Stimulated activated CD8-positive, alpha-beta memory T cell treated with anti-CD3 and anti-CD28 coated beads, Interleukin-2, amount 100 ng/mL, for 1 hour (primary cell): ENCODE results near the gene UTP14A.

Source experiments
- DNase-seq, 2 donors: peaks; one replicate each; pipeline ENCODE4 v3.0.0-alpha.2; 2020; ENCODE audit warnings: low read depth in 2 of 2

Gene UTP14A

DNA sequence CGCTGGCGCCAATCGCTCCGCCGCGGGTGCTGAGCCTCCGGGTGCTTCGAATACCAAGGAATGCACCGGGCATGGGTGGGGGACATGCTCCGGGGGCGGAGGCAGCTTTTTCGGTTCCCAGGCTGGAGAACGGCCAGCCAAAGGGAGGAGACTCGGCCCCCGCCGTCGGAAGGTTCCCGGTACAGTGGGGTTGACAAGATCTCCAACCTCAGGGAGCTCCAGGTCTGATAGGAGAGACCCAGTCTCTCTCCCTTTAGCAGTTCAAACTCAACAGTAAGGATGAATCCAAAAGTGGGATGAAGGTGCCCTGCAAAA, 47.3 kb downstream of the UTP14A start:
- DNase-seq: no peak

DNA sequence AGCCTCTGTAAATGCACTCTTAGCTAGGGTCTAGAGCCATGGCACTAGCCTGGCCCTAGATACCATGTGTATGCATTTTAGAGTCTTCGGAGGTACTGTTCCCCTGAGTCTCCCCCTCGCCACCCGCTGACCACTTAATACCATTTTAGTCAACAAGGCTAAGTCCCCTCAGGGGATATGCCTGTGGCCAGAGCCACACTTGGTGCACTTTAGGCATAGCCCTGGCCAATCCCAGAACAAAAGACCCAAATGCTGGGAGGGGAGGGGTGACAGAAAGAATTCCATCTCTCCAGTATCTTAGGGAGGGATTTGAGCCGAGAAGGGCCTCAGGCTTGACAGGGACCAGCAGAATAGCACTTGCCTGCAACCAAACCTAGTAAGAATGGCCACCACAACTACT, 47.9 kb downstream of the UTP14A start:
- DNase-seq: no peak

DNA sequence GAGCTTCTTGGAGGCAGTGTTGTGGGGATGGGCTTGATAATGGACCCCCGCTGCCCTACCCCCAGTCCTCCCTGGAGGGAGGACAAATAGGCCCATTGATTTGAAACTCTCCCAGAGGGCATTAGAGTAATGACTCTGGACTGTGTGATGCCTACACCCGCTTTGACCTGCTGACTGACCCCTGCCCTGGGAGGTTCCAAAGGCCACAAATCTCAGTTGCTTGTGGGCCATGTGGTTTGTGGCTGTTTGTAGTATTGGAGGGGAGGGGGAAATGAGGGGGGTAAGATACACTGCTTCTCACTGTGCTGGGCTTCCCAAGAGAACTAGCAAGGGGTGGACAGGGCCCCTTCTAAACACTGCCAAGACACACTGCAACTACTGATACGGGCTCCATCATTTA, 48.8 kb downstream of the UTP14A start:
- DNase-seq: no peak

DNA sequence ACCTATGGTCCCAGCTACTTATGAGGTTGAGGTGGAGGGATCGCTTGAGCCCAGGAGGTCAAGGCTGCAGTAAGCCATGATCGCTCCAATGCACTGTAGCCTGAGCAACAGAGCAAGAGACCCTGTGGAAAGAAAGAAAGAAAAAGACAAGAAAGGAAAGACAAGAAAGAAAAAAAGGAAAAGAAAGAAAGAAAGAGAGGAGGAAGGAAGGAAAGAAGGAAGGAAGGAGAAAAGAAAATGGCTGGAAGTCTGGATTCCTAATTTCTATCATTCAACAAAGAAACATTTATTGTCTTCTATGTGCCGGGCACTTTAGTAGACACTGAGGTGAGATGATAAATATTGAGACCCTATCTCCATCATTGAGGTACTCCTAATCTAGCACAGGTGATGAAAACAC, 49.7 kb downstream of the UTP14A start:
- DNase-seq: no peak

DNA sequence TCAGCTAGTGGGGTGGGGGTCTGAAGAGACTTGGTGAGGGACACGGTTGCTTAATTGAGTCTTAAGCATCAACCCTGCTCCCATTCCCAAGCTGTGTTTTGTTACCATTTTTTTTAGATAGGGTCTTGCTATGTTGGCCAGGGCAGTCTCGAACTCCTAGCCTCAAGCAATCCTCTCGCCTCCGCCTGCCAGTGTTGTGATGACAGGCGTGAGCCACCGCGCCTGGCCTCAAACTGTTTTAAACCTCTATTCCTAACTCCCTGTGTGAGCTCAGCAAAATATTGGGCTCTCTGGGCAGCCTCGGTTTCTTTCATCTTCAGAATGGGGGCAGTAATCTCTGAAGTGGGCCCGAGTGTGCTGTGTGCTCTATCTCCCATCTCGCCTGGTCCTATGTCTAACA, 50.2 kb downstream of the UTP14A start:
- DNase-seq: no peak

DNA sequence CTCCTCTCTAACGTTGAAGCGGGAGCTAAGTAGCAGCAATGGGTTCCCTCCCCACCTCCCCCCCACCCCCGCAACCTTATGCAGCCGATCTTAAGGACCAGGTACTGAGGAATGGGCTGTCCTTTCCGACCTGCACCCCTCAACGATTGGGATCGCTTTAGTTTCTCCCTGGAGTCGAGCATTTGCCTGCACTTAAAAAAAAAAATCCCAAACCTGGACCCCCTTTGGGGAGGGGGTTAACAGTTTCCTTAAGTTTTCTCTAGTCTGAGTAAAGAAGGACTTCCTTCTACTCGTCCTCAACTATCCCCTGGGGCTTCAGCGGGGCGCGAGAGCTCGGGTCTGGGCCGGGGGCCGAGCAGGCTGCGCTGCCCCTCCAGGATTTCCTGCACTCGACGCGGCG, 50.8 kb downstream of the UTP14A start:
- DNase-seq: no peak

DNA sequence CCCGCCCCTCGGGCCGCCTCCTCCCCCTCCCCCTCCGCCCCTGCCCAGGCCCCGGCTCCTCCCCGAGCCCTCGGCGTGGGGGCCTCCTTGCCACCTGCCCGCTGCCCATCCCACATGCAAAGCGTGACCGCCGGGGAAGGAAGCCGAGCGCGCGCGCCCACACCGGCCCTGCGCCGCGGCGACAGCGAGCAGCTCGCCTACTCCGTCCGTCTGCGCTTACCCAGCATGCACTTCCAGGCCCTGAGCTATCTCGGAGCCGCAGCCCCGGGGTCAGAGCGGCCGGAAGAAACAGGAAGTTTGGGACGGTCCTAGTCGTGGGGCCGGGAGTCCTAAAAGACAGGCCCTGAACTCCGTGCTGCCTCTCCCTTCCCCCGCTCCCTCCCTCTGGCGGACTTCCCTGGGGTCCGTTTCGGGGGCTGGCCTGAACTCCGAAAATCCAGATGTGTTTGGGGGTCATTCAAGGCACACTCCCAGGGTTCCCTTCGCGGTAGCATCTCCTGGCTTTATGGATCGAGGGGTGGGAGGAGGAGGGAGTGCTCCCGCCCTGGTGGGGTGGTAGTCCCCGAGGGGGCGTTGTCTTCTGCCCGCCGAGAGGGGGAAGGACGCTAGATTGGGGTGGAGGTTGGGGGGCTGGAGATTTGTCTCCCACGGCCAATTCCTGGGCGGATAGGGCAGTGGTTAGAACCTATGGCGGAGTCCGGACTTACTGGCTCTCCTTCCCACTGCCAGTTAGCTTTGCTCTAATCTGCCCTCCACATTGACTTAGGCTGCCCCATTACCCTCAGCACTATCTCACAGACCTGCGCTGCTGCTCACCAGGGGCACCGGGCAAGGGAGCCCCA, 51.5 kb downstream of the UTP14A start:
- no peak for DNase-seq

DNA sequence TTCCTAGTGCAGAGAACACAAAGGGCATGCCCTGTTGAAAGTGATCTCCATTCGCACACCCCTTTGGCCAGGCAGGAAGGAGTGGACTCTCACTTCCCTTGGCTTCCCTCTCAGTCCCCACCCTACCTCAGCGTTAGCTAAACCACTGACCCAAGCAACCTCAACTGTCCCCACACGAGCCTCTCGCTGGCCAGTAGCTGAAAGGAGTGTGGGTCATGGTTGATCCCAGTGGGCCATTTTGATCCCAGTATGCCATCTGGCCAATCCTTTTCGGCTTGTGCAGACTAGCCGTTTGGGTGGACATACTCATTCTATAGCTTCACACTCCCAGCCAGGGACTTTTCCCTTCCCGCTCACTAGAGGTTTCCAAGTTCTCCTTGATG, 52.1 kb downstream of the UTP14A start:
- DNase-seq: no peak

DNA sequence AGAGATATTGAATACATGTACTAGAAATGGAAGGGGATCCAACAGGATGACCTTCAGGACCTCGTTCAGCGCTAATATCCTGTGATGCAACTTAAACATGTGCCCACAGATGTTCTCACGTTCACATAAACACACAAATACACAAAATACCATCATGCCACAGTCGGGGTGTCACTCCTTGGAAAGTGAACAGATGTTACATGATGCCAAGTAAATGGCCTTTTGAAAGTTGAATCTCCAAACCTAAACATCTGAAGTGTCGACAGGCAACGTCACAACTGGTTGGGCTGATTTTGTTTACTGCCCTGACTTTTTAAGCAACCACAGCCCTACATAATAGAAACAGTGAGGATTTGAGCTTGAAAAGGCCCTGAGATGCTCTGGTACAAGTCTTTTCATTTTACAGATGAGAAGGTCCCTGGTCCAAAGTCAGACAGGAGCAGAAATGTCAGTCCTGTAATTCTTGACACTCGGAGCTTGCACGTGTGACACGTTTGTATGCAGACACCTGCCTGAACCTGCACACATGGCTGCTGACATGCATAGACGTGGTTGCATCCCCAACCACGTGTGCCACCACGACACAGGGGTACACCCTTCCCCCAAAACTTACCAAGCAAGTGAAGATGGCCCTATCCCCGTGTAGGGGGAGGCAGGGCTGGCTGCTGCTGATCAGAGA, 53.0 kb downstream of the UTP14A start:
- DNase-seq: no peak

DNA sequence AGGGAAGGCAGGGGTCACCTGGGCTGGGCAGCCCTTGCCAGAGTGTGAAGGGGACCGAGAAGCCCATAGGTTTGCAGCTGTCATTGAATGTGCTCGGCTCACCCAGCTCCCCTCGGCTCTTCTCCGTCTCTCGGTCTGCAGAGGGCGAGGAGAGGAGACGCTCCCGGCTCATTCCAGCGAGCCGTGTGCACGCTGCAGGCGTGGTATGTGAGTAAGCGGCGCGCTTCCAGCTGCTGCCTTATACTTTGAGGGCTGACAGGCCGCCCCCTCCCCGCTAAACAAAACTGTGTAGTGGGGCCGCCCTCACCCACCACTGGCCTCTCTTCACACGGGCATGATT, 53.5 kb downstream of the UTP14A start:
- no peak for DNase-seq

DNA sequence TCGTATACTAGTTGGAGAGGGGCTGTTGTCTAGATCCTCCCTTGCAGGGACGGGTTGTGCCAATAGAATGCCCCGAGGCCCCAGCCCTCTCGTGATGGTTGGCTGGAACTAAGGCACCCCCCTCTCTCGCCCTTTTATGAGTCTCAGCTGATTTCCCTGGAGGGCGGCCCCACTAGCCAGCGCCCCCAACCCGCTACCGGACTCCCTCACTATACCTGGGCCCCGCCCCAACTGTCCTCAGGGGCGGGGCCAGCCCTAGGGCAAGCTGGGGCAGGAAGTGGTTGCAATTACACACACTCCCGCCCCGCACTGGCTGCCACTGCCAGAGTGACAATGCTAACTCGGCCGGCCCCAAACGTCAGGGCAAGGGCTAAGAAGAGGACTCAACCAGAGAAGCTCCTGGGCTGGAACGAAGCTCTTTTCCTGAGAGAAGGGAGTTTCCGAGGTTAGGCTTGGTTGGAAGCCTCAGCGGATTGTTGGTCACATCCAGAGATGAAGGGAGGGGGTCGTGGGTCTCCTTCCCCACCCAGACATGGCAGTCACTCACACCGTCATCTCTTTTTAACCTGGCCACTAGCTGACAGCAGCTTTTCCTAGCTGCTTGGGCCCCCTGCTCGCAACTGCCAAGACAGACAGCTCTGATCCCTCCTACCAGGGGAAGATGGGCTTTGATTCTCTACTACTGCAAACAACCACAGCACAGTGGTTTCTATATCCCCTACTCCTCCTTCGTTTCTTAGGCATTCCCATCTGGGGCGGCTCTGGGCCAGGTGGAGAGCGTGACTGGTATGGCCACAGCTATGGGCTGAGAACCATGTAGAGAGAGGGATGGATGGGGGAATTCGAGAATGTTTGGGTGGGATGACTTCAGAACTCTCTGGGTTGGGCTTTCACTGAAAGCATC, 55.5 kb downstream of the UTP14A start:
- DNase-seq: peak in 1 of 2 donors; percentile 44

DNA sequence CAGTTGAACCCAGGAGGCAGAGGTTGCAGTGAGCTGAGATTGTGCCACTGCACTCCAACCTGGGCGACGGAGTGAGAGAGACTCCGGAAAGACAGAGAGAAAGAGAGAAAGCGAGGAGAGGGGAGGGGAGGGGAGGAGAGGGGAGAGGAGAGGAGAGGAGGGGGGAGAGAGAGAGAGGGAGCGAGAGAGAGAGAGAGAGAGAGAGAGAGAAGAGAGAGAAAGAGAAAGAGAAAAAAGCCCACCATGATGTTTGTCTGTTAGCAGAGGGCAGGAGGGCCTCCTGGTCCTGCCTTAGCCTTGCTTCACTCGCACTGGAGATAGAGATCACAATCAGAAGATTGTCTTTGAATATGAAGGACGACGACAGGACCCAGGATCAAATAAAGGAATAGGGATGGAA, 57.8 kb downstream of the UTP14A start:
- no peak for DNase-seq

DNA sequence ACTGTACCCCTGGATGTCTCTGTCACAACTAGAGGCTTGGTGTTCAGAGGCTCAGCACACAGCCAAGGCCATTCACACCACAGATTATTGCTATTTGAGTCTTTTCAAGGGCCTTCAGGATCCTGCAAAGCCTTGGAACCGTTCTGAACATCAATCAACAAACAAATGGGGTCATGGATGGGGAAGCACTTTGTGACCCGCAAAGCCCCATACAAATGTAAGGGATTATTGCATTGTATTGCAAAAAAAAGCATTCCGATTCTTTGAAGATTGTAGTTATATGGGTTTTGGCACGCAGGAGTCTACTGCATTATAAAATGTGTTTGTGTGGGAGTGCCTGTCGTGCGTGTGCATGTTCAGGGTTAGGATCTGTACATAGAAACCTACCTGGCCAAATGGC, 59.2 kb downstream of the UTP14A start:
- DNase-seq: no peak

DNA sequence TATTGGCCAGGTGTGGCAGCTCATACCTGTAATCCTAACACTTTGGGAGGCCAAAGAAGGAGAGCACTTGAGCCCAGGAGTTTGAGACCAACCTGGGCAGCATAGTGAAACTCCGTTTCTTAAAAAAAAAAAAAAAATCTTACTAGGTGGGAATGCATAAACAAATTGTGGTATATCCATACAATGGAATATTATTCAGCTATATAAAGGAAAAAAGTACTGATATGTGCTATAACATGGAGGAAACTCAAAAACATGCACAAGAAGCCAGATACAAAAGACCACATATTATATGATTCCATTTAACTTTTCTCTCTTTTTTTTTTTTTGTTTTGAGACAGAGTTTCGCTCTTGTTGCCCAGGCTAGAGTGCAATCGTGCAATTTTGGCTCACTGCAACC, 63.0 kb downstream of the UTP14A start:
- no peak for DNase-seq

DNA sequence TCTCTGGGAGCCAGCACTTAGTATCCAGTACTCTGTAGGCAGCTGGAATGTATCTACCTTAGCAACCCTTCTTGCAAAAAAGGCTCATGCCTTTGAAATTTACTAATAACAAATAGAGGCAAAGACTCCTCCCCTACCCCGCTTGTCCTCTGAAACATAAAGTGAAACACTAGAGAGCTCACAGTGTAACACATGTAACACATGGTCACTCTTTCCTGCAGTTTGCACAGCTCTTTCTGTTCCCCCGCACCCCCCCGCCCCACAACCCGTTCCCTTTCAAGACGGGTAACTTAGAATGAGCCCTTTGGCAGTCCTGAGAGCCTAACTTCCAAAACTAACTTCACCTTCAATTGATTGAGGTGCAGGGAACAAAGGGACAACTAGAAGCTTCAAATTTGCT, 70.5 kb downstream of the UTP14A start:
- DNase-seq: no peak
